Fibroblast of mammary gland (primary cell): ENCODE results near the gene PRPH.

ENCODE experiments used
- DNase-seq: peaks from one replicate; pipeline ENCODE4 v3.0.0-alpha.2; 2010; ENCODE audit warnings: low read depth
- H3K4me3 ChIP-seq: 2 replicates; pipeline ENCODE4 v1.5.1; 2011; ENCODE audit warnings: low read depth, mild to moderate bottlenecking, low read length, moderate library complexity; ENCODE audit not compliant: control insufficient read depth
- CTCF ChIP-seq: conservative IDR thresholded peaks from 2 replicates; pipeline ENCODE4 v1.5.1; 2011; ENCODE audit warnings: low read depth, low read length, inconsistent platforms; ENCODE audit not compliant: control insufficient read depth, insufficient read depth

The PRPH gene

GRCh38 chr12:49342066-49342913 is 47.3 kb downstream of the PRPH start:
- DNase-seq, result peak; percentile 76
- H3K4me3 ChIP-seq, result peak overlapping the region; percentile 41
- TF ChIP-seq CTCF, result peak; percentile 64

- no peak for TF ChIP-seq CTCF
- no peak for DNase-seq
- H3K4me3 ChIP-seq, result peak overlapping the region; percentile 41
Measured at GRCh38 chr12:49342914-49343731, 48.2 kb downstream of the PRPH start.

GRCh38 chr12:49344486-49345050 is 49.6 kb downstream of the PRPH start:
- no peak for TF ChIP-seq CTCF
- H3K4me3 ChIP-seq, result no peak overlapping the region
- DNase-seq, result no peak

GRCh38 chr12:49345051-49345824 is 50.3 kb downstream of the PRPH start:
- DNase-seq, result no peak
- TF ChIP-seq CTCF, result no peak

GRCh38 chr12:49345825-49346658 is 51.1 kb downstream of the PRPH start:
- no peak for TF ChIP-seq CTCF
- DNase-seq, result no peak
- H3K4me3 ChIP-seq, result peak overlapping the region; percentile 26

More at GRCh38 chr12:49345051-49345824, 50.3 kb downstream of the PRPH start:
- H3K4me3 ChIP-seq, result peak overlapping the region; percentile 26
